DOHH2 (cell line): ENCODE data around the gene DYNC1I1.

Source experiments
- CTCF ChIP-seq: fragments of 200-600 bp; sonication (generic); IDR thresholded peaks from one replicate; pipeline ENCODE4 v1.5.1; 2014; ENCODE audit warnings: antibody characterized with exemption, mild to moderate bottlenecking, low read depth, low read length; ENCODE audit not compliant: poor library complexity, severe bottlenecking
- EZH2phosphoT487 ChIP-seq: fragments of 200-600 bp; sonication (generic); IDR thresholded peaks from 2 replicates; pipeline ENCODE4 v1.6.1; 2017; ENCODE audit warnings: borderline replicate concordance, mild to moderate bottlenecking, antibody characterized with exemption, low read length, moderate library complexity, mixed read lengths

DNA sequence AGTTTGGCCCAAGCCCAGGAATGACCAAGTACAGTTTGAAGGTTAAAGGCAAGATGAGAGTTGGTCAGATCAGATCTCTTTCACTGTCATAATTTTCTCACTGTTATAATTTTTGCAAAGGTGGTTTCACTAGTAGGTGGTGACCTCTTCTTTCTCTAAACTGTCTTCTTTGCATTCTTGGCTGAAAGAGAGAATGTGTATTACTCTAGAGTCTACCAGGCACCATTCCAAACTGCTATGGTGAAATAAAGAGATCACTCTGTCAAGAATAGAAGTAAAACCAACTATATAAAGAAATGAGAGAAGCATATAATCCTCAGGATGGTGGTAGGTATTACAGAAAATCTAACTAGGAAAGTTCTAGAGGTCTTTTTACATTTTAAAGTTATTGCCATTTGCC lies 72.7 kb downstream of the DYNC1I1 start:
- TF ChIP-seq CTCF (no peak), EZH2phosphoT487 (no peak)
